SU-DHL-6 (cell line): ENCODE results near the gene MAP1B.

Experiments used
- H2AFZ ChIP-seq: fragments of 200-600 bp; sonication (generic); 2 replicates; pipeline ENCODE4 v1.6.1; 2014; ENCODE audit warnings: low read depth, mild to moderate bottlenecking, moderate library complexity, mixed read lengths, antibody characterized with exemption, low read length; ENCODE audit not compliant: severe bottlenecking
- H3F3A ChIP-seq: fragments of 200-600 bp; shearing (Covaris generic); 2 replicates; pipeline ENCODE4 v1.6.0; 2016; ENCODE audit warnings: antibody characterized with exemption, mild to moderate bottlenecking; ENCODE audit not compliant: insufficient read depth
- H3K27ac ChIP-seq: fragments of 200-600 bp; sonication (generic); 2 replicates; pipeline ENCODE4 v1.5.1; 2016; ENCODE audit warnings: low read depth, mild to moderate bottlenecking, low read length, moderate library complexity, mixed read lengths
- H3K27me3 ChIP-seq: fragments of 200-600 bp; sonication (generic), shearing (Covaris generic); 2 replicates; pipeline ENCODE4 v1.6.0; 2014; ENCODE audit warnings: mild to moderate bottlenecking, low read length
- H3K36me3 ChIP-seq: fragments of 200-600 bp; sonication (generic); 2 replicates; pipeline ENCODE4 v1.6.1; 2014; ENCODE audit warnings: mild to moderate bottlenecking, low read length, mixed read lengths
- H3K4me2 ChIP-seq: fragments of 300-600, 200-600 bp; shearing (Covaris generic), sonication (generic); 2 replicates; pipeline ENCODE4 v1.6.0; 2014; ENCODE audit warnings: low read length, low read depth, mild to moderate bottlenecking; ENCODE audit not compliant: poor library complexity, severe bottlenecking
- H3K4me3 ChIP-seq: fragments of 200-600 bp; sonication (generic); 2 replicates; pipeline ENCODE4 v1.5.1; 2014; ENCODE audit warnings: antibody characterized with exemption, low read length, mild to moderate bottlenecking, mixed read lengths; ENCODE audit not compliant: insufficient read depth, poor library complexity, severe bottlenecking
- H3K79me2 ChIP-seq: fragments of 200-600 bp; sonication (generic); 2 replicates; pipeline ENCODE4 v1.6.1; 2014; ENCODE audit warnings: mild to moderate bottlenecking, low read length, moderate library complexity; ENCODE audit not compliant: insufficient read depth
- H3K9ac ChIP-seq: fragments of 200-600 bp; sonication (generic); 2 replicates; pipeline ENCODE4 v1.7.0; 2014; ENCODE audit warnings: mild to moderate bottlenecking, low read length
- H3K9me2 ChIP-seq: fragments of 200-600 bp; sonication (generic); replicated peaks from 2 replicates; pipeline ENCODE4 v1.6.1; 2014; ENCODE audit warnings: low read length; ENCODE audit not compliant: insufficient read depth
- H3K9me3 ChIP-seq: fragments of 200-600 bp; sonication (generic); 2 replicates; pipeline ENCODE4 v1.6.1; 2014; ENCODE audit warnings: low read length, mixed read lengths; ENCODE audit not compliant: insufficient read depth
- H4K20me1 ChIP-seq: fragments of 200-600 bp; sonication (generic); 2 replicates; pipeline ENCODE4 v1.6.1; 2014; ENCODE audit warnings: low read depth, mild to moderate bottlenecking, antibody characterized with exemption, low read length, moderate library complexity, mixed read lengths
- CTCF ChIP-seq: fragments of 200-600 bp; sonication (generic); IDR thresholded peaks from one replicate; pipeline ENCODE4 v1.5.1; 2017; ENCODE audit warnings: antibody characterized with exemption, mild to moderate bottlenecking, low read length, moderate library complexity; ENCODE audit not compliant: insufficient read depth, poor library complexity, severe bottlenecking
- EZH2phosphoT487 ChIP-seq: fragments of 200-600 bp; sonication (generic), shearing (Covaris generic); conservative IDR thresholded peaks from 2 replicates; pipeline ENCODE4 v1.6.1; 2018; ENCODE audit warnings: mild to moderate bottlenecking, antibody characterized with exemption, low read length, moderate library complexity, mixed read lengths

Gene MAP1B

DNA sequence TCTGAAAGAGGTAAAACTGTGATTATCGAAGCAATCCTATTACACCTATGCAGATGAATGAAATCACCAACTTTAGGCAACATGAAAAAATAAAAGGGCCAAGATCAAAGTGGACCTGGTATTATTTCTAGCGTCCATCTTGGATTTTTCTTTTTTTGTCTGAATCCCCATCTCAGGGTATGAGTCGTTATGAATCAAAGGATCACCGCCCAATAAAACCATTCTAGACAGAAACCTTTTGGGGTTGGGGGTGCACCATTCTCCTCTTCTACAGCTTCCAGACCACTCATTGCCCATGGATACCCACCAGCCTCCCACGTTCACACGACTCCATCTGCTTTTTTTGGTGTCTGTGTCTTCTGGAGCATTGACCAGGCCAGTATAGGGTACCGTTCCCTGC, 33.4 kb downstream of the MAP1B start:
- Histone ChIP-seq H3F3A (no peaks in the 10 kb centered on the region), H4K20me1 (no peaks in the 10 kb centered on the region), H3K4me2 (no peak overlapping the region), H3K9me3 (no peaks in the 10 kb centered on the region), H3K9me2 (no peaks in the 10 kb centered on the region), H3K79me2 (no peaks in the 10 kb centered on the region), H3K36me3 (no peaks in the 10 kb centered on the region), H3K27me3 (no peaks in the 10 kb centered on the region), H3K4me3 (no peak overlapping the region), H3K9ac (no peak overlapping the region), H3K27ac (no peak overlapping the region), H2AFZ (no peak overlapping the region)
- TF ChIP-seq CTCF, result no peak
- no peak for TF ChIP-seq EZH2phosphoT487

- Histone ChIP-seq H3K9me2 (no peaks in the 10 kb centered on the region), H3K4me2 (no peak overlapping the region), H3K9me3 (no peaks in the 10 kb centered on the region), H4K20me1 (no peaks in the 10 kb centered on the region), H3K36me3 (no peaks in the 10 kb centered on the region), H3F3A (no peaks in the 10 kb centered on the region), H3K9ac (no peak overlapping the region), H3K79me2 (no peaks in the 10 kb centered on the region), H2AFZ (no peak overlapping the region), H3K27me3 (no peaks in the 10 kb centered on the region), H3K27ac (no peak overlapping the region), H3K4me3 (no peak overlapping the region)
- TF ChIP-seq CTCF, result no peak
- TF ChIP-seq EZH2phosphoT487, result no peak
Observed at GRCh38 chr5:72141440-72142355, 34.4 kb downstream of the MAP1B start.

GRCh38 chr5:72144762-72145161, 37.5 kb downstream of the MAP1B start:
- H3K27ac ChIP-seq, result no peak overlapping the region
- H3K4me3 ChIP-seq, result no peak overlapping the region
- H3F3A ChIP-seq, result no peaks in the 10 kb centered on the region
- H3K4me2 ChIP-seq, result no peak overlapping the region
- H3K36me3 ChIP-seq, result no peaks in the 10 kb centered on the region
- no peak overlapping the region for H3K9ac ChIP-seq
- no peaks in the 10 kb centered on the region for H3K79me2 ChIP-seq
- H3K27me3 ChIP-seq, result no peaks in the 10 kb centered on the region
- H3K9me2 ChIP-seq, result no peaks in the 10 kb centered on the region
- no peaks in the 10 kb centered on the region for H4K20me1 ChIP-seq
- no peaks in the 10 kb centered on the region for H3K9me3 ChIP-seq
- no peak overlapping the region for H2AFZ ChIP-seq
- TF ChIP-seq CTCF (no peak), EZH2phosphoT487 (no peak)
